GM19099 (cell line): ENCODE data around the gene RPH3AL.

Experiments
- POLR2A ChIP-seq: IDR thresholded peaks from 3 replicates; pipeline ENCODE4 v1.6.1; 2011; ENCODE audit warnings: low read depth; ENCODE audit not compliant: insufficient read length; ENCODE audit errors: extremely low read depth

Gene RPH3AL, protein sequence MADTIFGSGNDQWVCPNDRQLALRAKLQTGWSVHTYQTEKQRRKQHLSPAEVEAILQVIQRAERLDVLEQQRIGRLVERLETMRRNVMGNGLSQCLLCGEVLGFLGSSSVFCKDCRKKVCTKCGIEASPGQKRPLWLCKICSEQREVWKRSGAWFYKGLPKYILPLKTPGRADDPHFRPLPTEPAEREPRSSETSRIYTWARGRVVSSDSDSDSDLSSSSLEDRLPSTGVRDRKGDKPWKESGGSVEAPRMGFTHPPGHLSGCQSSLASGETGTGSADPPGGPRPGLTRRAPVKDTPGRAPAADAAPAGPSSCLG

GRCh38 chr17:352421-353212 lies at the start of gene RPH3AL:
Gene RPH3AL, minus strand, starts transcription at chr17:352807. Its CDS starts 25,264 bp downstream, at chr17:327543.
- no peak for TF ChIP-seq POLR2A

GRCh38 chr17:400257-400656 lies 47.6 kb upstream of the RPH3AL start:
- no peak for TF ChIP-seq POLR2A

DNA sequence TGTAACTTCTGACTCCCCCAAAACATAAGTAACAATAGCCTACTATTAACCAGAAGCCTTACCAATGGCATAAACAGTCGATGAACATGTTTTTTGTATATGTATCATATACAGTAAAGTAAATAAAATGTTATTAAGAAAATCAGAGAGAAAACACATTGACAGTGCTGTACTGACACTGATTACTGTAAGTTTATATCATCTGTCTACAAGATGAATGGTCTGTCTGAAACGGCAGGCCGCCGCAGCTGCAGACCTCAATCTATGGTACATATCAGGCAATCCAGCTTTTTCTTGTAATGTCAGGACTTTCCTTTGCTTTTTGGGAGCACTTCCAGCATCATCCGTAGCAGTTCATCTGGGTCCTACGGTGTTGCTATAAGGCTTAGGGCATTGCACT lies 44.2 kb upstream of the RPH3AL start:
- no peak for TF ChIP-seq POLR2A

DNA sequence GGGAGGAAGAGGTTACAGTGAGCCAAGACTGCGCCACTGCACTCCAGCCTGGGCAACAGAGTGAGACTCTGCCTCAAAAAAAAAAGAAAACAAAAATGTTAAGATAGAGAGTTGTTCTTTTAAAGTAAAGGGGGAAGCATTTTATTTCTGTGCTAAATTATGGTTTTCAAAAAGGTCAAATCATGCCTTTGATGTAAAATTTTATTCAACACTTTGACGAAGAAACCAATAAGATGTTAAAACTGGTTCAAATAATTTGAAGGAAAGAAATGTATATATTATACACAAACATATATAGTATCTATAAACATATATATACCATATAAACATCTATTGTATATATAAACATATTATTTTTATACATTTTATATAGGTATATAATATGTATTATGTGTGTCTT lies 43.4 kb upstream of the RPH3AL start:
- no peak for TF ChIP-seq POLR2A

GRCh38 chr17:395179-395578 lies 42.6 kb upstream of the RPH3AL start:
- no peak for TF ChIP-seq POLR2A

DNA sequence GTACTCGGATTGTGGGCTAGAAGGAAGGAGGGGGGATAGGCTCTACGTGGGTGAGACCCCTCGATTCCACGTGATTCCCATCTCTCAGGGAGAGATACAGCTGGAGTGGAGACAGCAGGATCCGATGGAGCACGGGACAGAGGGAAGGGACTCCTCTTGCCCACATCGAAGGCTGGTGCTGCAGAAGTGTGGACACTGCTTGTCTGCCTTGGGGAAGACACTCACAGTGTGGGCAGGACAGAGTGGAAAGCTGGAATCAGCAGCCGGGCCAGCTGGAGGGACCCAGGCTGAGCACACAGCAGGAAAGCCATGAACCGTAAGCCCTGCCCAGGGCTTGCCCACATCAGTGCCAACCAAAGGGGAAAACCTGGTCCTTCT lies 42.1 kb upstream of the RPH3AL start:
- TF ChIP-seq POLR2A = no peak

DNA sequence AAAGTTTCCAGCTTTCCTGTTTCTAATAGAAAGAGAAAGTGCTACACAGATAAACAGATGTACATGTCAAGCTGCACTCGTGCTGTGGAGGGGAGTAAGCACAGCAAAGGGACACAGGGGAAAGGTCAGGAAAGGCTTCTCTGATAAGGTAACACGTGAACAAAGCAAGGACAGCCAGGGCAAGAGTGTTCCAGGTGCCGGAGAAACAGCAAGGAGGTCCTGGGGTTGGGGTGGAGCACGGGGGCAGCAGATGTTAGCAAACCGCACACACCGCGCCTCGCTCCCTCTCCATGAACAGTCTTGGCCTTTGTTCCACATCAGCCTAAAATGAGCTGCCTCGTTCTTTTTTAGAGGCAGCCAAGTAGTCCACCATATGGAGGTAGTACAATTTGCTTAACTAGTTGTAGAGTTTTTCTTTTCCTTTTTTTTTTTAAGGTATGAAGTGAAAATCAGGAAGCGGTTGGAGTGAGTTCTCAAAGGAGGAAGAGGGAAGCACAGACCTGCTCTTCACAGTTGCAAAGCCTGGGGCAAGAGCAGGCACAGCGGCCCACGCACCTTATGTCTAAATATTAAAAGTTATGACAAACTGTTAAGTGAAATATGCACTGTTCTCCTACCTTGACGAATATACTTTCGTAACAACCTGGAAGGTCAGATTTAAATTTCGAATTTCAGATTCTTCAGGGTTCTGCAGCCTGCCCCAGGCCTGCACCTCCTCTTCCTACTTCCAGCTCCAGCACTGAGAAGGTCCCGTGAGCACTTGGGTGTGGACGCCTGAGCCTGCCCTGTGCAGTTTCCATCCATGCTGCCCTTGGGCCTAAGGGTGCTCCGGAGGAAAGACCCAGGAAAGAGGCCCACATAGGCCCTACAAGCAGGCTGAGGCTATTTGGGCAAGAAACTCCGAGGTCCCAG lies 41.5 kb upstream of the RPH3AL start:
- TF ChIP-seq POLR2A = no peak

GRCh38 chr17:391850-392249 lies 39.2 kb upstream of the RPH3AL start:
- no peak for TF ChIP-seq POLR2A

DNA sequence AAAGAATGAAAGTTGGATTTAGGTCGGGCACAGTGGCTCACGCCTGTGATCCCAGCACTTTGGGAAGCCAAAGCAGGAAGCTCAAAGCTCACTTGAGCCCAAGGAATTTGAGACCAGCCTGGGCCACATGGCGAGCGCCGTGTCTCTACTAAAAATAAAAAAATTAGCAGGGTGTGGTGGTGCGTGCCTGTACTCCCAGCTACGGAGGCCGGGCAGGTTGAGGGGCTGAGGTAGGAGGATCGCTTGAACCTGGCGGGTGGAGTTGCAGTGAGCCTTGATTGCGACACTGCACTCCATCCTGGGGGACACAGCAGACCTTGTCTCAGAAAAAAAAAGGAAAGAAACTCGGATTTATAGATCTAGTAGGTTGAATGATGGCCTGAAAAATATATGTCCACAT lies 37.4 kb upstream of the RPH3AL start:
- TF ChIP-seq POLR2A = no peak

DNA sequence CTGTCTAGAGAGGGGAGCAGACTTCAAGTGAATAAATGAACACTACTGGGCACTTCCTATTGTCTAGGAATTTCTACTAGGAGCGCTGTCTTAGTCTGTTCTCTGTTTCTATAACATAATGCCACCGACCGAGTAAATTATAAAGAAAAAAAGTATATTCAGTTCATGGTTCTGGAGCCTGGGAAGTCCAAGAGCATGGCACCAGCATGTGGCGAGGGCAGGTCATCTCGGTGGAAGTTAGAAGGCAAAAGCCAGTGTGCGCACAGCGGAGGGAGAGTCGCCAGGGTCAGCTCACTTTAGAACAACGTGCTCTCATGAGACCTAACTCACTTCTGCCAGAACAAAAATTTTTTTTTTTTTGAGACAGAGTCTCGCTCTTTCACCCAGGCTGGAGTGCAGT lies 35.5 kb upstream of the RPH3AL start:
- no peak for TF ChIP-seq POLR2A

- no peak for TF ChIP-seq POLR2A
These were observed 33.7 kb upstream of the RPH3AL start for GRCh38 chr17:386141-386876.

DNA sequence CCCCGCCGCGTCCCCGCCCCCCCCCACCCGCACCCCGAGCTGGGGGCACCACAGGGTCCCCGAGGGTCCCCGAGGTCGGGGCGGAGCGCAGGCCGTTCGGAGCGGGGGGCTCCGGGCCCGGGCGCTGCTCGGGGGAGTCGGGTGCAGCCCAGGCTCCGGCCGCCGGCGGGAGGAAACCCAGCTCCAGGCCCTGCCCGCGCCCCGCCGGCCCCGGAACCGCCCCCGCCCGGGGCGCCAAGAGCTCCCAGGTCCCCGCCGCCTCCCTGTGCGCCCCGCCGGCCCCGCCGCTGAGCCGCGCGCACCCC lies 33.2 kb upstream of the RPH3AL start:
- TF ChIP-seq POLR2A = no peak

DNA sequence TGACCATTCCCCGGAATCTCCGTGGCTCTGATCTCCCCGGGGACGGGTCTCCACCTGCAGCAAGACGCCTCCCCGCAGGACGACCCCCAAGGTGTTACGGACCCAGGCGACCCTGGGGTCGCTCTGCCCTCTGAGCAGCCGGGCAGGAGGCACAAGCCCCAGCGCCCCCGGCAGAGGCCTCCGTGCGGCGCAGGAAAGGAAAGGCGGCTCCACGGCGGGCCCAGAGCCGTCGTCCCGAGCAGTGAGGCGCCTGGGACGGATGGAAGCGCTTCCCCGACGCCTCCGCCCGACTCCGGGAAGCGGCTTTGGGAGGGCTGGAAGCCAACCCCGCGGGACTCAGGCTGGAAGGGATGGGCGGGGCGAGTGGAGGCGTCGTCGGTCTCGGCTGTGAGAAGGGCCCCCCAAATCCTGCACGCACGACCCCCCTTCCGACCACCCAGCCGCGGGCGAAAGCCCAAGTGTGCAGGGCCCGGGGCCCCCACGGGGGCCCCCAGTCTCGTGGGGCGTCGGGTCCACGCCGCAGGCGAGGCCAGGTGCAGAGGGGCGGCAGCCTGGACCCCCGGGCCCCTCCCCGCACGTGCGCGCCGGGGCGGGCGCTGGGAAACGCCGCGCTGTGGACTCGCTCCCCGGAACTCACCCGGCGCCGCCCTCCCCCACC lies 32.7 kb upstream of the RPH3AL start:
- TF ChIP-seq POLR2A = no peak

DNA sequence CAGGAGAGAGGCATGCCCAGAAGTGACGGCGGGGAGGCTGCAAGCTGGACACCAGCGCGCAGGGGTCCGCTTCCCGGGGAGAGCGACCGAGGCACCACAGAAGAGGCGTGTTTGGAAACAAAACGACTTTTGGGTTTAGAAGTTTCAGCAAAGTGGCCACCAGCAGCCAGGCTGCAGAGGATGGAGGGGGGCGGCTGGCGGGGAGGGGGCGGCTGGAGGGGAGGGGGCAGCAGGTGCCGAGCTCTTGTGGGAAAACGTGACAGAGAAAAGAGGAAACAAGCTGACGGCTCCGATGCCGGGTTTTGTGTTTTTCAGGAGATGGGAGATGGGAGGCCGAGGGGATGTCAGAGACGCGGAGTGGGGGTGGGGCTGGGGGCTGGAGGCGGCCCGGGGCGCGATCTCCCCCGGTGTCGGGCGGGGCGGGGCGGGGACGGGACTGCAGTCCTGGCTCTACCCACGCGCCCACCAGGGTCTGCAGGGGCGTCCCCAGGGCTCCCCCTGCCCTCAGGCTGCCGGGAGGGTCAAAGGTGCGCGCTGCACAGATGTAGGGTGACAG lies 32.1 kb upstream of the RPH3AL start:
- no peak for TF ChIP-seq POLR2A
